OCI-LY7 (cell line): Measurements from ENCODE around the gene TMEM147. TPM values are rescaled to one million over a fixed set of nuclear protein-coding genes. Genes with fewer than 3 reads are reported as not detected.

Experiments
- BruUV-seq: library from RNA; stranded (reverse); fragments of 400-500 nt; replicated peaks from 2 replicates; lab custom pipeline; 2021; lab: Mats Ljungman, UMichigan
- CTCF ChIA-PET: fragments of 300-600 bp; sonication (Branson Sonifier 250); formaldehyde crosslinking; loops from one replicate; lab custom pipeline; 2022; ENCODE audit warnings: antibody characterized with exemption; ENCODE audit not compliant: unreplicated experiment; lab: Charles Lee
- POLR2A ChIA-PET: fragments of 300-600 bp; sonication (Branson Sonifier 250); formaldehyde crosslinking; loops from one replicate; lab custom pipeline; 2022; ENCODE audit warnings: antibody characterized with exemption; lab: Charles Lee
- DNase-seq: peaks from one replicate; pipeline ENCODE4 v3.0.0-alpha.2; 2015; ENCODE audit warnings: low spot score
- H2AFZ ChIP-seq: fragments of 200-600 bp; sonication (generic), shearing (Covaris generic); 2 replicates; pipeline ENCODE4 v1.6.1; 2014; ENCODE audit warnings: mild to moderate bottlenecking, antibody characterized with exemption, low read length, moderate library complexity
- H3K27ac ChIP-seq: fragments of 200-600 bp; sonication (generic); 2 replicates; pipeline ENCODE4 v1.5.1; 2014; ENCODE audit warnings: mixed run types, low read depth, mild to moderate bottlenecking, moderate library complexity, low read length, inconsistent platforms; ENCODE audit not compliant: poor library complexity, severe bottlenecking
- H3K36me3 ChIP-seq: fragments of 200-600 bp; sonication (generic); 2 replicates; pipeline ENCODE4 v1.6.1; 2014; ENCODE audit warnings: mild to moderate bottlenecking, antibody characterized with exemption, low read length, moderate library complexity, mixed read lengths; ENCODE audit not compliant: insufficient read depth
- H3K4me1 ChIP-seq: fragments of 200-600 bp; sonication (generic); 2 replicates; pipeline ENCODE4 v1.5.1; 2014; ENCODE audit warnings: mild to moderate bottlenecking, low read length; ENCODE audit not compliant: insufficient read depth, poor library complexity, severe bottlenecking
- H3K4me2 ChIP-seq: fragments of 200-600 bp; sonication (generic); 2 replicates; pipeline ENCODE4 v1.6.1; 2014; ENCODE audit warnings: mild to moderate bottlenecking, low read length
- H3K4me3 ChIP-seq: fragments of 200-600 bp; sonication (generic); 2 replicates; pipeline ENCODE4 v1.5.1; 2014; ENCODE audit warnings: mild to moderate bottlenecking, low read depth, low read length; ENCODE audit not compliant: poor library complexity, severe bottlenecking
- H3K79me2 ChIP-seq: fragments of 200-600 bp; sonication (generic); 2 replicates; pipeline ENCODE4 v1.6.1; 2016; ENCODE audit warnings: low read depth, mild to moderate bottlenecking, low read length, moderate library complexity, mixed read lengths; ENCODE audit not compliant: insufficient read depth
- H3K9me2 ChIP-seq: fragments of 200-600 bp; sonication (generic); 2 replicates; pipeline ENCODE4 v1.6.1; 2016; ENCODE audit warnings: mild to moderate bottlenecking, low read length, mixed read lengths; ENCODE audit not compliant: insufficient read depth
- H3K9me3 ChIP-seq: fragments of 200-600 bp; sonication (generic); 2 replicates; pipeline ENCODE4 v1.6.1; 2014; ENCODE audit warnings: mild to moderate bottlenecking, mixed run types, low read length, mixed read lengths
- H4K20me1 ChIP-seq: fragments of 200-600 bp; sonication (generic); 2 replicates; pipeline ENCODE4 v1.6.1; 2014; ENCODE audit warnings: mild to moderate bottlenecking, antibody characterized with exemption, low read length, moderate library complexity, mixed read lengths; ENCODE audit not compliant: insufficient read depth
- CTCF ChIP-seq: fragments of 200-600 bp; sonication (generic); conservative IDR thresholded peaks from 2 replicates; pipeline ENCODE4 v1.5.1; 2014; ENCODE audit warnings: mild to moderate bottlenecking, antibody characterized with exemption, low read length, moderate library complexity, mixed read lengths
- EZH2phosphoT487 ChIP-seq: fragments of 200-600 bp; sonication (generic); IDR thresholded peaks from 2 replicates; pipeline ENCODE4 v1.6.1; 2018; ENCODE audit warnings: low read depth, borderline replicate concordance, mild to moderate bottlenecking, mixed run types, antibody characterized with exemption, low read length, moderate library complexity, mixed read lengths
- intact Hi-C: fragments of 100-400 bp; cut with micrococcal nuclease; formaldehyde crosslinking; loops from one replicate; pipeline ENCODE4 v1.10.0; 2022; ENCODE audit not compliant: unreplicated experiment
- total RNA-seq, 2 experiments: library from RNA; depleted of rRNA in 1 of 2; stranded (reverse); fragments of >200 nt in 1 of 2; shearing (Covaris generic) in 1 of 2; gene quantifications; 2 replicates each; pipeline ENCODE4 v1.2.3, GENCODE V29; 2014 to 2022

TMEM147 gene
- total RNA-seq, 2 experiments from 2014 or later: 47.1 to 83.2 TPM

- TF ChIP-seq EZH2phosphoT487 (no peak), CTCF (no peak)
- Histone ChIP-seq H3K79me2 (peaks cover 17% of the 10 kb centered on the region; the same call in 1 of the 2 replicates), H3K9me3 (no peaks in the 10 kb centered on the region), H2AFZ (no peak overlapping the region; the same call in 1 of the 2 replicates), H3K36me3 (no peaks in the 10 kb centered on the region; the same call in 1 of the 2 replicates), H3K4me2 (peak overlapping the region; percentile 94), H3K4me1 (peaks cover 33% of the 10 kb centered on the region), H3K27ac (no peak overlapping the region), H3K4me3 (peak overlapping the region; percentile 80), H3K9me2 (no peaks in the 10 kb centered on the region), H4K20me1 (no peaks in the 10 kb centered on the region)
- DNase-seq: no peak
- intact Hi-C loops: no loop called here
- POLR2A ChIA-PET: interaction anchor here (0.6 to 1.3 kb wide), 2 partner anchors 62 to 104 kb away, joined by 3 read pairs; partner anchors contain the start of gene COX6B1
- CTCF ChIA-PET: no interaction called here
- BruUV-seq: no TSS peak
These were observed 1.2 kb upstream of the TMEM147 start for GRCh38 chr19:35544110-35544802.

- H3K9me2 ChIP-seq: no peaks in the 10 kb centered on the region
- intact Hi-C loops: loop anchor here (1.0 to 5.0 kb wide), 4 partner anchors 66 to 171 kb away; partner anchors contain the start of genes COX6B1 and HAUS5
- H3K9me3 ChIP-seq: no peaks in the 10 kb centered on the region
- POLR2A ChIA-PET: no interaction called here
- peak overlapping the region; percentile 94 for H3K4me2 ChIP-seq
- H2AFZ ChIP-seq: peak overlapping the region; percentile 73
- no peaks in the 10 kb centered on the region; the same call in 1 of the 2 replicates for H3K36me3 ChIP-seq
- peak overlapping the region; percentile 80 for H3K4me3 ChIP-seq
- TF ChIP-seq EZH2phosphoT487 (no peak), CTCF (no peak)
- BruUV-seq: no TSS peak
- CTCF ChIA-PET: no interaction called here
- peak overlapping the region; percentile 3 for H3K27ac ChIP-seq
- H3K4me1 ChIP-seq: peaks cover 21% of the 10 kb centered on the region
- peak; percentile 42 for DNase-seq
- H4K20me1 ChIP-seq: no peaks in the 10 kb centered on the region
- H3K79me2 ChIP-seq: peaks cover 17% of the 10 kb centered on the region; the same call in 1 of the 2 replicates
These were observed 492 bp downstream of the TMEM147 start for GRCh38 chr19:35545855-35546381.

- no peak for DNase-seq
- no TSS peak for BruUV-seq
- no peaks in the 10 kb centered on the region for H4K20me1 ChIP-seq
- H3K4me1 ChIP-seq: peaks cover 15% of the 10 kb centered on the region
- no peaks in the 10 kb centered on the region for H3K9me3 ChIP-seq
- no peak for TF ChIP-seq CTCF
- TF ChIP-seq EZH2phosphoT487: no peak
- intact Hi-C loops: loop anchor here (2.0 to 5.0 kb wide), 3 partner anchors 101 to 170 kb away; partner anchors contain the start of gene COX6B1
- H3K4me2 ChIP-seq: peak overlapping the region; percentile 94
- no peak overlapping the region for H2AFZ ChIP-seq
- H3K4me3 ChIP-seq: peak overlapping the region; percentile 80
- H3K27ac ChIP-seq: no peak overlapping the region
- H3K9me2 ChIP-seq: no peaks in the 10 kb centered on the region
- H3K79me2 ChIP-seq: peaks cover 17% of the 10 kb centered on the region; the same call in 1 of the 2 replicates
- CTCF ChIA-PET: interaction anchor here (0.6 kb wide), 1 partner anchor 160 kb away, joined by 3 read pairs; no protein-coding TSS in a partner anchor
- no peaks in the 10 kb centered on the region; the same call in 1 of the 2 replicates for H3K36me3 ChIP-seq
- POLR2A ChIA-PET: interaction anchor here (1.5 kb wide), 1 partner anchor 99 kb away, joined by 3 read pairs; no protein-coding TSS in a partner anchor
These were observed 1.1 kb downstream of the TMEM147 start for GRCh38 chr19:35546532-35546931.
